GM06990 (cell line): Measurements from ENCODE around the gene CEP112.

ENCODE experiments used
- DNase-seq: peaks from one replicate; pipeline ENCODE4 v3.0.0-alpha.2; 2011; ENCODE audit not compliant: insufficient read length; ENCODE audit errors: extremely low read depth
- H3K27me3 ChIP-seq: replicated peaks from 2 replicates; pipeline ENCODE4 v1.6.0; 2011; ENCODE audit warnings: low read length; ENCODE audit not compliant: control insufficient read depth, insufficient read depth
- H3K36me3 ChIP-seq: 2 replicates; pipeline ENCODE4 v1.5.1; 2011; ENCODE audit warnings: low read length; ENCODE audit not compliant: control insufficient read depth, insufficient read depth
- H3K4me3 ChIP-seq: replicated peaks from 2 replicates; pipeline ENCODE4 v1.5.1; 2011; ENCODE audit warnings: low read depth, mild to moderate bottlenecking, control low read depth, low read length
- TF ChIP-seq, protein P1 (sequence below): IDR thresholded peaks from 2 replicates; pipeline ENCODE4 v1.5.1; 2011; ENCODE audit warnings: low read length, control low read depth, mild to moderate bottlenecking, inconsistent platforms; ENCODE audit not compliant: insufficient read depth, poor library complexity, severe bottlenecking

The CEP112 gene

DNA sequence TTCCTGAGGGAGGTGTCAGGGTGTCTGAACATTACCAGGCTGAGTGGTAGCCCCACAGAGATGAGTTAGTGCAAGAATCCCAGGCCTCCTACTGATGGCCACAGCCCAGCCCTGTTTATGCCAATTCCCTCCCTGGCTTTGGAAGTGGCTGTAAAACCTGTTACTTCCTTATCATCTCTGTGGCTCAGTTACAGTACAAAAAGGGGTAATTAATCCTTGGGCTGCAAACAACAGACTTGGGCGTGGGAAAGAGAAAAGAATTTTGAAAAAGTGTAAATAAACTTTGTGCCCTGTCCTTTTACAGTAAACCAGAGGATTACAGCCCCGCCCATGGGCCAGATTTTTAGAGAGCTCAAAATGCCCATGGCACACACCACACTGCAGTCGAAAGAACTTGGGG is 557.4 kb downstream of the CEP112 start:
- TF ChIP-seq, protein P1, sequence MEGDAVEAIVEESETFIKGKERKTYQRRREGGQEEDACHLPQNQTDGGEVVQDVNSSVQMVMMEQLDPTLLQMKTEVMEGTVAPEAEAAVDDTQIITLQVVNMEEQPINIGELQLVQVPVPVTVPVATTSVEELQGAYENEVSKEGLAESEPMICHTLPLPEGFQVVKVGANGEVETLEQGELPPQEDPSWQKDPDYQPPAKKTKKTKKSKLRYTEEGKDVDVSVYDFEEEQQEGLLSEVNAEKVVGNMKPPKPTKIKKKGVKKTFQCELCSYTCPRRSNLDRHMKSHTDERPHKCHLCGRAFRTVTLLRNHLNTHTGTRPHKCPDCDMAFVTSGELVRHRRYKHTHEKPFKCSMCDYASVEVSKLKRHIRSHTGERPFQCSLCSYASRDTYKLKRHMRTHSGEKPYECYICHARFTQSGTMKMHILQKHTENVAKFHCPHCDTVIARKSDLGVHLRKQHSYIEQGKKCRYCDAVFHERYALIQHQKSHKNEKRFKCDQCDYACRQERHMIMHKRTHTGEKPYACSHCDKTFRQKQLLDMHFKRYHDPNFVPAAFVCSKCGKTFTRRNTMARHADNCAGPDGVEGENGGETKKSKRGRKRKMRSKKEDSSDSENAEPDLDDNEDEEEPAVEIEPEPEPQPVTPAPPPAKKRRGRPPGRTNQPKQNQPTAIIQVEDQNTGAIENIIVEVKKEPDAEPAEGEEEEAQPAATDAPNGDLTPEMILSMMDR = no peak
- Histone ChIP-seq H3K27me3 (no peaks in the 10 kb centered on the region; the same call in 1 of the 2 replicates), H3K4me3 (no peak overlapping the region), H3K36me3 (no peaks in the 10 kb centered on the region)
- DNase-seq = no peak

DNA sequence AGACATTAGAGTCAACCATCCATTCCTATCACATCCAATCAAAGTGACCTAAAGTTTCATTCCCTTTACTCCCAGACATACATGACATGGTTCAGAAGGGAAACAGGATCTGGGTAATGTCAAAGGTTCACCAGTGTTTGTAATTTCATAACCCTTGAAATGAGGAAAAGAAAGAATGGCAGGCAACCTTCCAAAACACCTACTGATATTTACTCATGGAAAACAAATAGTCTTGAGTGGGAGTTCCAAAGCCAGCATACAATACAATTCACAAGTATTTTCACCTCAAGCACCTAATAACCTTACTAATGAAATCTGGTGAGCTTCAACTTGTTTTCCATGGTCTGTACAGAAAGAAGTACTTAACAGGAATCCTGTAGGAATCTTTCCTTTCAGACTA is 557.9 kb downstream of the CEP112 start:
- no peaks in the 10 kb centered on the region for H3K36me3 ChIP-seq
- H3K4me3 ChIP-seq = no peak overlapping the region
- TF ChIP-seq, protein P1 = no peak
- H3K27me3 ChIP-seq = no peaks in the 10 kb centered on the region; the same call in 1 of the 2 replicates
- no peak for DNase-seq

GRCh38 chr17:65633146-65633881 is 558.6 kb downstream of the CEP112 start:
- Histone ChIP-seq H3K4me3 (no peak overlapping the region), H3K36me3 (no peaks in the 10 kb centered on the region), H3K27me3 (no peaks in the 10 kb centered on the region; the same call in 1 of the 2 replicates)
- TF ChIP-seq, protein P1 = no peak
- no peak for DNase-seq

DNA sequence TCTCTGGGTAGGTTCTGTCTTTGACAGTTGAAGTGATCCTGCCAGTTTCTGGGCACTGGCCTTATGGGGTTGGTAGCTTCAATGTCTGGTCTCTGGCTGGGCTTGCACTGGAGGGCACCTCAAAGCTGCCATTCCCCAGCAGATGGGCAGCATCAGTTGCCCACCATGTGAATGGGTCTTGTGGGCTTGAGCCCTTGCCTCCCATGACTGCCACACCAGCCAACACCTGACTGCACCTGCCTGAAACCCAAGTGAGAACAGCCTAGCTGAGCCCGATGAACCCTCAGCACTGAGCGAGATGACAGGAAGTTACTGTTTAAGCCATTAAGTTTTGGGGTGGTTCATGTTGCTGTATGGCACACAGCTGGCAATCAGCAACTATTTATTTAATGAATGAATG is 561.4 kb downstream of the CEP112 start:
- DNase-seq = no peak

GRCh38 chr17:65629234-65629690 is 562.7 kb downstream of the CEP112 start:
- H3K27me3 ChIP-seq = no peaks in the 10 kb centered on the region
- TF ChIP-seq, protein P1 = no peak
- no peak for DNase-seq
- H3K36me3 ChIP-seq = no peaks in the 10 kb centered on the region
- H3K4me3 ChIP-seq = no peak overlapping the region

More for the DNA sequence above, 561.4 kb downstream of the CEP112 start:
- no peak overlapping the region for H3K4me3 ChIP-seq
- TF ChIP-seq, protein P1 = no peak
- no peaks in the 10 kb centered on the region; the same call in 1 of the 2 replicates for H3K27me3 ChIP-seq
- H3K36me3 ChIP-seq = no peaks in the 10 kb centered on the region
